ENCODE results near the gene SLC49A3. TPM values are rescaled to one million over a fixed set of nuclear protein-coding genes. Genes with fewer than 3 reads are reported as not detected.
A peak's percentile ranks its signal among the peaks of the same experiment; 100 is the strongest.

SLC49A3 gene
- total and polyA plus RNA-seq, 2 of the 13 experiments (the other 11 are each of a cell fraction or from before 2014, with no cell fraction given) = 0.07 to 0.17 TPM

DNA sequence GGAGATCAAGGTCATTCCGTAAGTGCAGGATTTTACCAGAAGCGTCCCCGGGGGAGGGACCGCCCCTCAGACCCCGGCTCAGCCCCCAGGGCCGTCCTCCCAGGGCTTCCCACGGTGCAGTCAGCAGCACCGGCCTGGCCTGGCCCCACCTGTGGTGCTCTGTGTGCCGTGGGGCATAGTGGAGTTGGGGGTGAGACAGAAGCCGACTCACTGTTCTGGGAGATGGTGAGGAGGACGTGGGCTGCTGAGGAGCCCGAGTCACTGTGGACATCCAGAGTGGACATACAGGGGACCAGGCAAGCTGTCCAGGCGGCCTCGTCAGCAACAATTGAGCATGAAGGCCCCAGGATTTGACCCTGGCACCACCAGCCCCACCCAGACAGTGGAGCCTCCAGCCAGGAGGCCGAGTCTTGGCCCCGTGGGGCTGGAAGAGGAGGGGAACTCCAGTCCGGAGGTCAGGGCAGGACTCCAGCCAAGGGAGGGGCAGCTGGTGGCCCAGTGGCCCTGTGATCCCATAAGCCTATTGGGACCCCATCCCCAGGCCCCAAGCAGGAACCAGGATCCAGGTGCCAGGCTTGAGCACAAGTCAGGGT lies 34.0 kb downstream of the SLC49A3 start (continued):
- TF ChIP-seq, protein P1, sequence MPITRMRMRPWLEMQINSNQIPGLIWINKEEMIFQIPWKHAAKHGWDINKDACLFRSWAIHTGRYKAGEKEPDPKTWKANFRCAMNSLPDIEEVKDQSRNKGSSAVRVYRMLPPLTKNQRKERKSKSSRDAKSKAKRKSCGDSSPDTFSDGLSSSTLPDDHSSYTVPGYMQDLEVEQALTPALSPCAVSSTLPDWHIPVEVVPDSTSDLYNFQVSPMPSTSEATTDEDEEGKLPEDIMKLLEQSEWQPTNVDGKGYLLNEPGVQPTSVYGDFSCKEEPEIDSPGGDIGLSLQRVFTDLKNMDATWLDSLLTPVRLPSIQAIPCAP (CRISPR knock-in tag; IDR thresholded peaks at IDR 0.05; ENCODE audit: low read depth) = no peak
- TF ChIP-seq ZNF572 (CRISPR knock-in tag; IDR thresholded peaks at IDR 0.05) (peak; percentile 25; the same call in 1 of the 2 replicates), ZNF713 (CRISPR knock-in tag; IDR thresholded peaks at IDR 0.05) (0 out of 2 replicates have a peak, but pooled peaks have one; percentile 18)
- TF ChIP-seq, protein P2, sequence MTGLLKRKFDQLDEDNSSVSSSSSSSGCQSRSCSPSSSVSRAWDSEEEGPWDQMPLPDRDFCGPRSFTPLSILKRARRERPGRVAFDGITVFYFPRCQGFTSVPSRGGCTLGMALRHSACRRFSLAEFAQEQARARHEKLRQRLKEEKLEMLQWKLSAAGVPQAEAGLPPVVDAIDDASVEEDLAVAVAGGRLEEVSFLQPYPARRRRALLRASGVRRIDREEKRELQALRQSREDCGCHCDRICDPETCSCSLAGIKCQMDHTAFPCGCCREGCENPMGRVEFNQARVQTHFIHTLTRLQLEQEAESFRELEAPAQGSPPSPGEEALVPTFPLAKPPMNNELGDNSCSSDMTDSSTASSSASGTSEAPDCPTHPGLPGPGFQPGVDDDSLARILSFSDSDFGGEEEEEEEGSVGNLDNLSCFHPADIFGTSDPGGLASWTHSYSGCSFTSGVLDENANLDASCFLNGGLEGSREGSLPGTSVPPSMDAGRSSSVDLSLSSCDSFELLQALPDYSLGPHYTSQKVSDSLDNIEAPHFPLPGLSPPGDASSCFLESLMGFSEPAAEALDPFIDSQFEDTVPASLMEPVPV (CRISPR knock-in tag; IDR thresholded peaks at IDR 0.05) = no peak
- TF ChIP-seq, protein P3, sequence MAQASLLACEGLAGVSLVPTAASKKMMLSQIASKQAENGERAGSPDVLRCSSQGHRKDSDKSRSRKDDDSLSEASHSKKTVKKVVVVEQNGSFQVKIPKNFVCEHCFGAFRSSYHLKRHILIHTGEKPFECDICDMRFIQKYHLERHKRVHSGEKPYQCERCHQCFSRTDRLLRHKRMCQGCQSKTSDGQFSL (CRISPR knock-in tag; IDR thresholded peaks at IDR 0.05) = no peak

DNA sequence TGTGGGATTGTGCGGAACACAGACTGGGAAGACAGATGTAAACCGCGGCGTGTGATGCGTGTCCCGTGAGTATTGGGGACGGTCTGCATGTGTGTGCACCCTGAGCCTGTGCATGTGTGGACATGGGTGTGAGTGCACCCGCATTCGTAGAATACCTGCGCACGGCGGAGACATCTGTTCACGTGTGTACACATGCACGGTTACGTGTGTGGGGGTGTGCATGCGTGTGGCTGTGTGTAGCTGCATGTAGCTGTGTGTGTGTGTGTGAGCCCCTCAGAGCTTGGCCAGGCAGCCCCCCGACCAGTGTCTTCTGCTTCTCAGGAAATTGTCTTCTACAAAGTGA lies 34.5 kb downstream of the SLC49A3 start:
- no TSS peak for BruUV-seq (replicated peaks)
- no peak overlapping the region for H3K4me3 ChIP-seq (replicated peaks in 1 of 3; ENCODE audit: insufficient read depth in 1 of 3, low read depth in 2 of 3, low read length in 3 of 3)
- H3K4me1 ChIP-seq (ENCODE audit: insufficient read depth, low read length) = peaks cover 64% of the 10 kb centered on the region
- no peak overlapping the region for H3K27ac ChIP-seq (ENCODE audit: extremely low read length, insufficient read depth, low read length)
- no peak overlapping the region for H3K9ac ChIP-seq (ENCODE audit: insufficient read depth, low read depth, low read length)
- H3K4me2 ChIP-seq (ENCODE audit: low read depth, low read length) = no peak overlapping the region
- no peaks in the 10 kb centered on the region for H3K36me3 ChIP-seq (replicated peaks in 1 of 2; ENCODE audit: control insufficient read depth in 1 of 2, insufficient read depth in 2 of 2, low read length in 2 of 2)
- H2AFZ ChIP-seq (ENCODE audit: low read length) = no peak overlapping the region
- no peaks in the 10 kb centered on the region for H4K20me1 ChIP-seq (ENCODE audit: insufficient read depth, low read length)
- 87% methylated on average over 11 of the region's 17 CpGs for WGBS (ENCODE audit: low lambda C conversion rate)
- ATAC-seq = no peak
- DNase-seq (ENCODE audit: low spot score) = no peak
- ChIA-PET CTCF (ENCODE audit: low intra/inter-chr PET ratio, low total read pairs) (no interaction called here), POLR2A (no interaction called here)
- TF ChIP-seq ZNF17 (CRISPR knock-in tag; IDR thresholded peaks at IDR 0.05) = no peak
- H3K9me3 ChIP-seq (ENCODE audit: low read length) = no peaks in the 10 kb centered on the region
- in situ Hi-C loops (cut with HindIII; ENCODE audit: extremely low pct_ligation_motif_present, low pct_unique_long_range_greater_than_20kb) (no loop called here), intact Hi-C loops (cut with micrococcal nuclease; ENCODE audit: unreplicated experiment) (no loop called here)
- H3K27me3 ChIP-seq (ENCODE audit: control insufficient read depth in 1 of 2, insufficient read depth in 2 of 2, low read length in 2 of 2) = peaks cover 14 to 55% of the 10 kb centered on the region in 2 experiments
- no peak for FAIRE-seq
- H3K79me2 ChIP-seq (ENCODE audit: insufficient read depth, low read length) = no peaks in the 10 kb centered on the region
